ENCODE data around the gene MYRIP.

MYRIP gene

DNA sequence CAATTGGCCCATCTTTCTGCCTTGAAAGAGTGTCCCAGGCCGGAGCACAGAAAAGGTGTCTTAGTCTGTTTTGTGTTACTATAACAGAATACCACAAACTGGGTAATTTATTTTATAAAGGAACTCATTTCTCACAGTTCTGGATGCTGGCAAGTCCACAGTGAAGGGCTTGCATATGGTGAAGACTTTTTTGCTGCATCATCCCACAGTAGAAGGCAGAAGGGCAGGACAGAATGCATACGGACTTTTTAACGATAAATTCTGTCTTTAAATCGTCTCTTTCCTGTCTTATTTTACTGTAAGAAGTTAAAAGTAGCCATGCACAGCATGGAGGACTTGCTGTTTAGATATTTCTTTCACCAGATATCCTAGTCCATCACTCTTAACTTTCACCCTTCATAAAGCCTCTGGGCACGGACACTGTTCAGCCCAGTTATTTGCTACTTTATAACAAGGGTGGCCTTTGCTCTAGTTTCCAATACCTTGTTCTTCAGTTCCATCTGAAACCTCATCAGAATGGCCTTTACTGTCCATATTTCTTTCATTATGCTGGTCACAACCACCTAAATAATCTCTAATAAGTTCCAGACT is 489.8 kb downstream of the MYRIP start:
- DNase-seq, result no peak

DNA sequence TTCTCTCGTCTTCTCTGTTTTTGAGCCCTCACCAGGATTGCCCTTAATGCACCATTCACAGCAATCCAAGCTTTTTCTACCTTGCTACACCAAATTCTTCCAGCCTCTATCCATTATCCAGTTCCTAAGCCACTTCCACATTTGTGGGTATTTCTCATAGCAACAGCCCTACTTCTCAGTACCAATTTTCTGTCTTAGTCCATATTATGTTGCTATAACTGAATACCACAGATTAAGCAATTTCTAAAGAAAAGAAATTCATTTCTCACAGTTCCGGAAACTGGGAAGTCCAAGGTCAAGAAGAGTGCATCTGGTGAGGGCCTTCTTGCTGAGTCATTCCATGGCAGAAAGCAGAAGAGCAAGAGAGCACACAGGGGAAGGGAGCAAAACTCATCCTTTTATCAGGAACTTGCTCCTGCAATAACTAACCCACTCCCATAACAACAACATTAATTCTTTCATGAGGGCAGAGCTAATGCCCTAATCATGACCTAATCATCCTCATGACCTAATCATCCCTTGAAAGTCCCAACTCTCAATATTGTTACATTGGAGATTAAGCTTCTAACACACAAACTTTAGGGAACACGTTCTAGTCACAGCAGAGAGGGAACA is 490.4 kb downstream of the MYRIP start:
- no peak for DNase-seq

GRCh38 chr3:40302784-40303183 is 493.4 kb downstream of the MYRIP start:
- no peak for DNase-seq

- DNase-seq, result no peak
These were observed 494.9 kb downstream of the MYRIP start for GRCh38 chr3:40304352-40304751.

DNA sequence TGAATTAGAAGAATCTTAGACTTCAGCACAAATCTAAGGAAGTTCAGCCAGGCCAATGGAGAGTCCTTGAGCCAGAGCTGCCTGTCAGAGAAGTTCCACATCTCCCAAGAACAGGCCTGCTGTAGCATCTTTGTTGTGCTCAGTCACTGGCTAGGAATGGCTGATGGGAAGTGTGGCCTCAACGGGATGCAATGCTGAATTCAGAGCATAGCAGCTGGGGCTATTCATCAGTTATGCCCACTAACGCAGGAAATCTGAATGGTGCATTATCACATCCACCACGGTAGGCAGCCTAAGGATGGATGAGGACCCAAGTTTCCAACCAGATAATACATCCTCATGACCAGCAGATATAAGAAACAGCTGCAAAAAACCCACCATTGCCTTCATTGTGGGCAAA is 496.9 kb downstream of the MYRIP start:
- DNase-seq, result no peak

- DNase-seq, result no peak
These were observed 497.8 kb downstream of the MYRIP start for GRCh38 chr3:40307176-40307575.

DNA sequence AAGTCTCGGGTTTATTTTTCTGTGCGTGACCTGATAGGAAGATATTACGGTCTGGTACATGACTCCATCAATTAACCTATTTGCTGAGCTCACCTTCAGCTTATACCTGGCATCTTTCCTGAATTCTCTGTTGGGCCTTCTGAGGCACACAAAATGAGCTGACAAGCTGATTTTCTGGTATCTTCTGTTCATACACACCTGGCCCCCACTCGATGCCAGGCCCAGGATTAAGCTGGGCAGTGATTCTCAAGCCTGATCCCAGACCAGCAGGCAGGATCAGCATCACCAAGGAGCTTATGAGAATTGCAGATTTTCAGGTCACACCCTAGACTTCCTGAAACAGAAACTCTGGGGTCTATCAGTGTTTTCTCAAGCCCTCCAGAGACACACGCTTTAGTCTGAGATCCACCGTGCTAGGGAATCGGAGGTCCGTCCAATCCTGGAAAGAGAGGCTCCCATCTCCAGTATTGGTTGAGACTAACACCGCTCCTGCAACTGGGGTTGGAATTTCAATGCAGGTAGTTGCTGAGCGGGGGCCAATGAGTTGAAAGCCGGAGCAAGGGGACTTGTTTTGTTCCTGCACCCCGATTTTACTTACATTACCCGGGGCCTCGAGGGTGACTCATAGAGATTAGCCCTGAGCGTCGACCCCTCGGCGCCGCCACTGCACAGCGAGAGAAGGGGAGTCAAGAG is 499.5 kb downstream of the MYRIP start:
- no peak for DNase-seq

GRCh38 chr3:40309418-40309924 is 500.1 kb downstream of the MYRIP start, which contains the start of gene EIF1B:
Gene EIF1B, plus strand, starts transcription at chr3:40309707. Its CDS starts 235 bp downstream, at chr3:40309942.
- peak; percentile 78 for DNase-seq

All from NCI-H446 treated with DMSO at 0.1 percent for 48 hours (cell line).